Fibroblast of lung (primary cell): ENCODE results near the gene LDLRAD4. TPM values are rescaled to one million over a fixed set of nuclear protein-coding genes. Genes with fewer than 3 reads are reported as not detected.

Experiments used
- DNase-seq, 2 donors: peaks; one replicate each; pipeline versions ENCODE4 v3.0.0 to v3.0.0-alpha.2; 2010; ENCODE audit warnings: low read depth in 2 of 2
- H2AFZ ChIP-seq: 2 replicates; pipeline ENCODE4 v1.5.1; 2012; ENCODE audit warnings: low read length, control low read depth, inconsistent platforms
- H3K27ac ChIP-seq: 2 replicates; pipeline ENCODE4 v1.5.1; 2011; ENCODE audit warnings: low read length, control low read depth; ENCODE audit not compliant: insufficient read depth
- H3K27me3 ChIP-seq: 2 replicates; pipeline ENCODE4 v1.5.1; 2011; ENCODE audit warnings: mild to moderate bottlenecking, low read length; ENCODE audit not compliant: control insufficient read depth, insufficient read depth
- H3K36me3 ChIP-seq: 2 replicates; pipeline ENCODE4 v1.5.1; 2011; ENCODE audit warnings: low read length; ENCODE audit not compliant: control insufficient read depth, insufficient read depth
- H3K4me1 ChIP-seq: 2 replicates; pipeline ENCODE4 v1.5.1; 2011; ENCODE audit warnings: low read length; ENCODE audit not compliant: control insufficient read depth, insufficient read depth; ENCODE audit errors: extremely low read depth
- H3K4me2 ChIP-seq: 2 replicates; pipeline ENCODE4 v1.5.1; 2011; ENCODE audit warnings: low read length, control low read depth; ENCODE audit not compliant: insufficient read depth; ENCODE audit errors: extremely low read depth
- H3K4me3 ChIP-seq, 4 experiments: fragments of 200-600 bp in 1 of 4; sonication (generic) in 1 of 4; replicated peaks in 1 of 4; 2 replicates each; pipeline ENCODE4 v1.5.1; 2011 to 2016; ENCODE audit warnings: low read length in 4 of 4, low read depth in 3 of 4, mild to moderate bottlenecking in 3 of 4, control low read depth in 2 of 4, inconsistent platforms in 1 of 4, mixed read lengths in 1 of 4; ENCODE audit not compliant: insufficient read depth in 1 of 4; ENCODE audit errors: control extremely low read depth in 1 of 4
- H3K79me2 ChIP-seq: 2 replicates; pipeline ENCODE4 v1.5.1; 2012; ENCODE audit warnings: mild to moderate bottlenecking, low read length, inconsistent platforms; ENCODE audit not compliant: control insufficient read depth, insufficient read depth
- H3K9ac ChIP-seq: 2 replicates; pipeline ENCODE4 v1.5.1; 2011; ENCODE audit warnings: mild to moderate bottlenecking, low read length, control low read depth; ENCODE audit not compliant: insufficient read depth
- H3K9me3 ChIP-seq: 2 replicates; pipeline ENCODE4 v1.5.1; 2012; ENCODE audit warnings: low read depth, low read length; ENCODE audit not compliant: control insufficient read depth, insufficient read depth
- H4K20me1 ChIP-seq: 2 replicates; pipeline ENCODE4 v1.5.1; 2011; ENCODE audit warnings: low read length; ENCODE audit not compliant: control insufficient read depth, insufficient read depth; ENCODE audit errors: extremely low read depth
- CTCF ChIP-seq, 2 donors: IDR thresholded peaks in 1 of 2; conservative IDR thresholded peaks in 1 of 2; 1 replicate in 1 of 2; 2 replicates in 1 of 2; pipeline ENCODE4 v1.5.1; 2011 to 2012; ENCODE audit warnings: low read length in 2 of 2, control low read depth in 1 of 2, inconsistent platforms in 1 of 2, low read depth in 1 of 2, mild to moderate bottlenecking in 1 of 2
- EZH2 ChIP-seq: IDR thresholded peaks from 2 replicates; pipeline ENCODE4 v1.5.1; 2012; ENCODE audit warnings: low read length, control low read depth, mild to moderate bottlenecking; ENCODE audit errors: missing control alignments
- polyA plus RNA-seq, 2 donors: library from polyadenylated mRNA; depleted of rRNA in 1 of 2; stranded (reverse) in 1 of 2; unstranded in 1 of 2; fragments of >200 nt; gene quantifications; 2 replicates each; pipeline ENCODE4 v1.2.1, GENCODE V29; 2011 to 2012; ENCODE audit warnings: missing spikeins in 1 of 2
- total RNA-seq: library from RNA; depleted of rRNA; stranded (reverse); fragments of >200 nt; gene quantifications from 2 replicates; pipeline ENCODE4 v1.2.1, GENCODE V29; 2014

Gene LDLRAD4
- total and polyA plus RNA-seq, 2 donors (not counting 1 experiment from before 2014, with no cell fraction given), result not detected

DNA sequence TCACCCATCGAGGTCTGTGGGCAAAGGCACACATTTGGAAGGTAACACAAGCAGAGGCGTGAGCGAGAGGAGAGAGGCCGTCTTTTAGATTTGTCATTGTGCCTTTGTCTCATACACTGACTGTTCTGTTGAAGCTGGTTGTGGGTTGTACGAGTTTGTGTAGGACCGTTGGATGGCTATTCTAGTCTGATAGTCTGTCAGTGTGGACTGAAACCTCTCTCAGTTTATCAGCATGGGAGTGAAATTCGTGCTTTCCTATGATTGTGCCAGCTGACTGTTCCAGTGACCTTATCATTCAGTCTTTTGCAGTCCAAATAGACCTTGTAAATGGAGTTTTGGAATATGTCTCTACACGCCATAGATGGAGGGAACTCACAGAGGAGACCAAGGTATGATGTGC is 143.5 kb downstream of the LDLRAD4 start:
- TF ChIP-seq CTCF (conservative IDR thresholded peaks at IDR 0.05 in 1 of 2, IDR thresholded peaks at IDR 0.05 in 1 of 2; ENCODE audit: low read depth in 1 of 2, low read length in 2 of 2), result no peak
- TF ChIP-seq EZH2, result no peak
- Histone ChIP-seq H3K79me2 (no peaks in the 10 kb centered on the region), H4K20me1 (no peaks in the 10 kb centered on the region), H3K4me2 (no peak overlapping the region), H3K9me3 (no peaks in the 10 kb centered on the region), H3K27ac (no peak overlapping the region), H3K4me3 (no peak overlapping the region), H3K27me3 (no peaks in the 10 kb centered on the region), H3K36me3 (no peaks in the 10 kb centered on the region), H3K9ac (no peak overlapping the region), H3K4me1 (no peaks in the 10 kb centered on the region), H2AFZ (no peak overlapping the region)
- no peak for DNase-seq

DNA sequence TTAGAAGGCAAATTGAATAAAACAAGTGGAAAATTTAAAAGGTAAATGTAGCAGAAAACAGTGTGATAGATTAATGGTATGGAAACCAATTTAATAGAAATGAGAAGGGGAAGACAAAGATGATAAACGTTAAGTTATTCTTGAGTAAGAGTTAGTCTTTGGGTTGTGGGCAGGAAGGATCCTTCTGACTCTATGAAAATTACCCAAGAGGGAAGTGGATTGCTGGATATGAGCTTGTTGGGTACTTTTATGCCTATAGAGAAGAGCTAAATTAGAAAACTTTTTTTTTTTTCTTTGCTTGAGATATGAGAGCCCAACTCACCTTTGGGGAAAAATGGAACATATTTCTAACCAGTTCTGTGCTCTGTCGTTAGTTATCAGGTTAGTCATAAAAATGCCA is 144.0 kb downstream of the LDLRAD4 start:
- no peak overlapping the region for H3K27ac ChIP-seq
- no peak overlapping the region for H2AFZ ChIP-seq
- no peak for DNase-seq
- TF ChIP-seq CTCF (conservative IDR thresholded peaks at IDR 0.05 in 1 of 2, IDR thresholded peaks at IDR 0.05 in 1 of 2; ENCODE audit: low read depth in 1 of 2, low read length in 2 of 2), result no peak
- TF ChIP-seq EZH2, result no peak
- H3K4me3 ChIP-seq, result no peak overlapping the region
- no peaks in the 10 kb centered on the region for H3K36me3 ChIP-seq
- H3K9me3 ChIP-seq, result no peaks in the 10 kb centered on the region
- H3K79me2 ChIP-seq, result no peaks in the 10 kb centered on the region
- no peak overlapping the region for H3K4me2 ChIP-seq
- H3K27me3 ChIP-seq, result no peaks in the 10 kb centered on the region
- H4K20me1 ChIP-seq, result no peaks in the 10 kb centered on the region
- no peaks in the 10 kb centered on the region for H3K4me1 ChIP-seq
- H3K9ac ChIP-seq, result no peak overlapping the region

GRCh38 chr18:13363359-13363758 is 144.8 kb downstream of the LDLRAD4 start:
- no peaks in the 10 kb centered on the region for H3K79me2 ChIP-seq
- H4K20me1 ChIP-seq, result no peaks in the 10 kb centered on the region
- TF ChIP-seq EZH2 (no peak), CTCF (conservative IDR thresholded peaks at IDR 0.05 in 1 of 2, IDR thresholded peaks at IDR 0.05 in 1 of 2; ENCODE audit: low read depth in 1 of 2, low read length in 2 of 2) (no peak)
- H3K36me3 ChIP-seq, result no peaks in the 10 kb centered on the region
- no peaks in the 10 kb centered on the region for H3K27me3 ChIP-seq
- H3K4me3 ChIP-seq, result no peak overlapping the region
- H3K4me2 ChIP-seq, result no peak overlapping the region
- no peaks in the 10 kb centered on the region for H3K4me1 ChIP-seq
- H2AFZ ChIP-seq, result no peak overlapping the region
- no peak overlapping the region for H3K9ac ChIP-seq
- no peak for DNase-seq
- H3K27ac ChIP-seq, result no peak overlapping the region
- H3K9me3 ChIP-seq, result no peaks in the 10 kb centered on the region
